ENCODE results near the gene ANKRD27.

DNA sequence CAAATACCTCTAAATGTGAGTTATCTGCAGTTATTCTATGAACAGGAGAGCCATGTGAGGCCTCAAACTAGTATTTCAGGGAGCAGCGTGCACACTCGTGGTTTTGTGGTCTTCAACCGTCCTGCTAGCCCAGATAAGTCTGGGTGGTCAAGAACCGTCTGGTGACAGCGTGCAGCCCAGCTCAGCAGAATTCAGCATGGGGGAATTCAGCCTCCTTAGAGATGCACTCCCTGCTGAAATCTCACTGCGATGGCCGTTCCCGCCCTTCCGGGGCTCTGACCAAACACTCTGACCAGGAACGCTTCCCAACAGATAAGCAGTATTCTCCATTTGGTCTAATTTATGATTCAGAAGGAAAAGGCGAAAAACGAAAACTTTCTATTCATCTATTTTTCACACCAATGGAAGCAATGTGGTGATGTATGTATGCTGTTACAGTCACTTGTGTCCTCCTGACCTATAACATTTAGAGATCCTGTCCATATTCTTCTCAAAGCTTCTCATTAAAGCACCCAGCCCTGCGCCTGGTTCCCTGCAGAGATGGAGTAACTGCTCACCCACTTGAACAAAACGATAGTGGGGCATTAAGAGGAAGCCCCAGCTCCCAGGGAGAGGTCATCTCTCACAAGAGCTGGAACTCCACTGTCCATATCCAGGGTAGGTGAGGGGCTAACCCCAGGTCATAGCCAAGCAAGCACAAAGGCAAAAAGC, 2.9 kb downstream of the ANKRD27 start:
- TF ChIP-seq, protein P1, sequence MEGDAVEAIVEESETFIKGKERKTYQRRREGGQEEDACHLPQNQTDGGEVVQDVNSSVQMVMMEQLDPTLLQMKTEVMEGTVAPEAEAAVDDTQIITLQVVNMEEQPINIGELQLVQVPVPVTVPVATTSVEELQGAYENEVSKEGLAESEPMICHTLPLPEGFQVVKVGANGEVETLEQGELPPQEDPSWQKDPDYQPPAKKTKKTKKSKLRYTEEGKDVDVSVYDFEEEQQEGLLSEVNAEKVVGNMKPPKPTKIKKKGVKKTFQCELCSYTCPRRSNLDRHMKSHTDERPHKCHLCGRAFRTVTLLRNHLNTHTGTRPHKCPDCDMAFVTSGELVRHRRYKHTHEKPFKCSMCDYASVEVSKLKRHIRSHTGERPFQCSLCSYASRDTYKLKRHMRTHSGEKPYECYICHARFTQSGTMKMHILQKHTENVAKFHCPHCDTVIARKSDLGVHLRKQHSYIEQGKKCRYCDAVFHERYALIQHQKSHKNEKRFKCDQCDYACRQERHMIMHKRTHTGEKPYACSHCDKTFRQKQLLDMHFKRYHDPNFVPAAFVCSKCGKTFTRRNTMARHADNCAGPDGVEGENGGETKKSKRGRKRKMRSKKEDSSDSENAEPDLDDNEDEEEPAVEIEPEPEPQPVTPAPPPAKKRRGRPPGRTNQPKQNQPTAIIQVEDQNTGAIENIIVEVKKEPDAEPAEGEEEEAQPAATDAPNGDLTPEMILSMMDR (IDR thresholded peaks at IDR 0.05): no peak
- TF ChIP-seq EZH2 (IDR thresholded peaks at IDR 0.05; ENCODE audit: borderline replicate concordance, insufficient read depth, low read depth, low read length, poor library complexity, severe bottlenecking): no peak
